ENCODE data around the gene ASCC1.

GRCh38 chr10:72123616-72124015 is 92.5 kb downstream of the ASCC1 start:
- TF ChIP-seq CTCF (conservative IDR thresholded peaks at IDR 0.05 in 1 of 2, IDR thresholded peaks at IDR 0.05 in 1 of 2; ENCODE audit: low read depth in 1 of 2, low read length in 2 of 2) (no peak), EZH2 (IDR thresholded peaks at IDR 0.05; ENCODE audit: low read length, missing control alignments) (no peak)
